ENCODE results near the gene TFAP2A. TPM values are rescaled to one million over a fixed set of nuclear protein-coding genes. Genes with fewer than 3 reads are reported as not detected.

TFAP2A gene
- total RNA-seq, 1 experiment from 2014 or later = 0.34 TPM

- Histone ChIP-seq H3K4me1 (ENCODE audit: low read length) (peaks cover 24% of the 10 kb centered on the region), H3K79me2 (ENCODE audit: low read length) (no peaks in the 10 kb centered on the region), H3K9me2 (replicated peaks; ENCODE audit: insufficient read depth, low read length) (no peaks in the 10 kb centered on the region), H3K4me2 (ENCODE audit: low read depth, low read length, poor library complexity, severe bottlenecking) (no peak overlapping the region), H3K27me3 (ENCODE audit: low read length) (no peaks in the 10 kb centered on the region), H3K27ac (ENCODE audit: low read length) (no peak overlapping the region), H3K9me3 (ENCODE audit: low read length) (no peaks in the 10 kb centered on the region), H3K36me3 (ENCODE audit: insufficient read depth, low read length) (no peaks in the 10 kb centered on the region), H3K9ac (ENCODE audit: low read length) (no peak overlapping the region), H4K20me1 (ENCODE audit: insufficient read depth, low read depth, low read length) (no peaks in the 10 kb centered on the region), H3K4me3 (ENCODE audit: low read length) (no peak overlapping the region), H2AFZ (ENCODE audit: low read length) (no peak overlapping the region)
- no peak for DNase-seq
These were observed 7.2 kb downstream of the TFAP2A start for GRCh38 chr6:10407674-10408054.

DNA sequence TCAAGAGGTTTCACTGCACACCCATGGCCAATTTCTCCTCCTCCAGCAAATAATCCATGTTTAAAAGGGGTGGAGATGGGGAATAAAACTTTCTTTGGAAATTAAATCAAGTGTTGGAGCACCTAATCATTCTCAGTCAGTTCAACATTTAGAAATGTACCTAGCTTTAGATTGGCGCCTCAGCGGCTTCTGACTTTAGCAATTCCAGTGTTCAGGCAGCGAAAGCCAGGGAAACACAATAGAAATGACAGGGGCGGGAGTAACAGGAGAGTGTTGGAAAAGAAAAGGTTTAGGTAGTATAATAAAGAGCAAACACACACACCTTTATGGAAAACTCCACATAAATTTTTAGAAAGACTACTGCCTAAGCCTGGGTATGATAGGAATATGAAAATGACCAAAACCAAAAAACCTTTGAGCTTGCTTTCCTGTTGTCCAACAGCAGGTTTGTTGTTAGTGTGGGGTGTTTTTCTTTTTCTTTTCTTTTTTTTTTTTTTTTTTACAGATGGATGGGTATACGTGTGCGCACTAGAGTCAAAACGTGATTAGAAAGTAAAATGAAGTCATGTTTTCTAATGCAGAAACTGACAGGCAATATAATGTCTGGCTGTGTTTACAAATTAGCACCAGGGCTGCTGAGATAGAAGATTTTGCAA is 7.7 kb downstream of the TFAP2A start:
- no peaks in the 10 kb centered on the region for H3K79me2 ChIP-seq (ENCODE audit: low read length)
- H3K9me3 ChIP-seq (ENCODE audit: low read length) = no peaks in the 10 kb centered on the region
- no peak overlapping the region for H3K4me2 ChIP-seq (ENCODE audit: low read depth, low read length, poor library complexity, severe bottlenecking)
- H3K9ac ChIP-seq (ENCODE audit: low read length) = no peak overlapping the region
- H4K20me1 ChIP-seq (ENCODE audit: insufficient read depth, low read depth, low read length) = no peaks in the 10 kb centered on the region
- H3K27me3 ChIP-seq (ENCODE audit: low read length) = no peaks in the 10 kb centered on the region
- peaks cover 22% of the 10 kb centered on the region for H3K4me1 ChIP-seq (ENCODE audit: low read length)
- H2AFZ ChIP-seq (ENCODE audit: low read length) = no peak overlapping the region
- no peaks in the 10 kb centered on the region for H3K9me2 ChIP-seq (replicated peaks; ENCODE audit: insufficient read depth, low read length)
- no peak overlapping the region for H3K4me3 ChIP-seq (ENCODE audit: low read length)
- H3K36me3 ChIP-seq (ENCODE audit: insufficient read depth, low read length) = no peaks in the 10 kb centered on the region
- no peak for DNase-seq
- H3K27ac ChIP-seq (ENCODE audit: low read length) = no peak overlapping the region

- no peaks in the 10 kb centered on the region for H3K79me2 ChIP-seq (ENCODE audit: low read length)
- no peak overlapping the region for H3K4me2 ChIP-seq (ENCODE audit: low read depth, low read length, poor library complexity, severe bottlenecking)
- H3K4me3 ChIP-seq (ENCODE audit: low read length) = no peak overlapping the region
These were observed 8.3 kb downstream of the TFAP2A start for GRCh38 chr6:10406556-10406955.

GRCh38 chr6:10405513-10405900 is 9.4 kb downstream of the TFAP2A start:
- Histone ChIP-seq H3K4me1 (ENCODE audit: low read length) (peaks cover 22% of the 10 kb centered on the region), H3K36me3 (ENCODE audit: insufficient read depth, low read length) (no peaks in the 10 kb centered on the region), H3K79me2 (ENCODE audit: low read length) (no peaks in the 10 kb centered on the region), H3K4me3 (ENCODE audit: low read length) (peak overlapping the region; percentile 76; the same call in 1 of the 2 replicates), H3K9me3 (ENCODE audit: low read length) (no peaks in the 10 kb centered on the region), H2AFZ (ENCODE audit: low read length) (no peak overlapping the region), H3K27me3 (ENCODE audit: low read length) (no peaks in the 10 kb centered on the region), H4K20me1 (ENCODE audit: insufficient read depth, low read depth, low read length) (no peaks in the 10 kb centered on the region), H3K9ac (ENCODE audit: low read length) (no peak overlapping the region), H3K27ac (ENCODE audit: low read length) (no peak overlapping the region), H3K4me2 (ENCODE audit: low read depth, low read length, poor library complexity, severe bottlenecking) (peak overlapping the region; percentile 89), H3K9me2 (replicated peaks; ENCODE audit: insufficient read depth, low read length) (no peaks in the 10 kb centered on the region)
- no peak for DNase-seq

More at GRCh38 chr6:10406556-10406955, 8.3 kb downstream of the TFAP2A start:
- Histone ChIP-seq H2AFZ (ENCODE audit: low read length) (no peak overlapping the region), H3K9me2 (replicated peaks; ENCODE audit: insufficient read depth, low read length) (no peaks in the 10 kb centered on the region), H4K20me1 (ENCODE audit: insufficient read depth, low read depth, low read length) (no peaks in the 10 kb centered on the region), H3K27ac (ENCODE audit: low read length) (no peak overlapping the region), H3K36me3 (ENCODE audit: insufficient read depth, low read length) (no peaks in the 10 kb centered on the region), H3K27me3 (ENCODE audit: low read length) (no peaks in the 10 kb centered on the region), H3K9ac (ENCODE audit: low read length) (no peak overlapping the region), H3K9me3 (ENCODE audit: low read length) (no peaks in the 10 kb centered on the region), H3K4me1 (ENCODE audit: low read length) (peaks cover 22% of the 10 kb centered on the region)
- DNase-seq = no peak

DNA sequence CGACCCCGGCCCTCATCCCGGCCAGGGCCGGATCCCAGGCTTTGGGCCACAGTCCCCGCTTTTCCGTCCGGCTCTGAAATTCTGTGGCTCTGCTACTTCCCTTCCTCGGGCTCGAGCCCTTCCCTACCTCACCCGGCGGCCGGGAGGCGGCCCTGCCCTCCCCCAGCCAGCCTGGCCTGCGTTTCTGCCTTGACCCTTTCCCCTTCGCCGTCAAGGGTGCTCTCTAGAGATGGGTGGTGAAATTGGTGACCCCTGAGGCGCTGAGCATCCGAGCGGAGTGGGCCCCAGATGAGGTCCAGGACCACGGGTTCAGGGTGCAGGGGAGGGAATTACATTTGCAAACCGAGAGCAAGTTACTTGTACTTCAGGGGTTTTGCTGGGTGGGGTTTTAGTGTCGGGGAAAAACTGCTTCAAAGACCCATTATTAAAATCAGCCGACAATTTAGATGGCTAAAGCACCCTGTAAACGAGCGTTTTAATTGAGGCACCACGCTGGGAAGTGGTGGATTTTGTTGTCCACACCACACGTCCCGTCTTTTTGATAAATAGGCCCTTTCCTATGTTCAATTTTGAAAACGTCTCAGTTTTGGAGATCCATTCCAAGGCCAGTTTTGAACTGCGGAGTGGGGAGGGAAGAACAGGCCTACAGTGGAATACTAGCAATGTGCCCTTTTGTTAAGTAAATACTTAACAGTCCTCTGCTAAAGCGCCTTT is 9.9 kb downstream of the TFAP2A start:
- peak overlapping the region; percentile 71 for H3K9ac ChIP-seq (ENCODE audit: low read length)
- H3K79me2 ChIP-seq (ENCODE audit: low read length) = no peaks in the 10 kb centered on the region
- no peaks in the 10 kb centered on the region for H3K9me2 ChIP-seq (replicated peaks; ENCODE audit: insufficient read depth, low read length)
- peaks cover 22% of the 10 kb centered on the region for H3K4me1 ChIP-seq (ENCODE audit: low read length)
- H3K27ac ChIP-seq (ENCODE audit: low read length) = no peak overlapping the region
- no peaks in the 10 kb centered on the region for H3K36me3 ChIP-seq (ENCODE audit: insufficient read depth, low read length)
- H3K4me2 ChIP-seq (ENCODE audit: low read depth, low read length, poor library complexity, severe bottlenecking) = peak overlapping the region; percentile 89
- H3K9me3 ChIP-seq (ENCODE audit: low read length) = no peaks in the 10 kb centered on the region
- peak overlapping the region; percentile 76 for H3K4me3 ChIP-seq (ENCODE audit: low read length)
- H4K20me1 ChIP-seq (ENCODE audit: insufficient read depth, low read depth, low read length) = no peaks in the 10 kb centered on the region
- DNase-seq = no peak
- H2AFZ ChIP-seq (ENCODE audit: low read length) = peak overlapping the region; percentile 32; the same call in 1 of the 2 replicates
- H3K27me3 ChIP-seq (ENCODE audit: low read length) = no peaks in the 10 kb centered on the region

DNA sequence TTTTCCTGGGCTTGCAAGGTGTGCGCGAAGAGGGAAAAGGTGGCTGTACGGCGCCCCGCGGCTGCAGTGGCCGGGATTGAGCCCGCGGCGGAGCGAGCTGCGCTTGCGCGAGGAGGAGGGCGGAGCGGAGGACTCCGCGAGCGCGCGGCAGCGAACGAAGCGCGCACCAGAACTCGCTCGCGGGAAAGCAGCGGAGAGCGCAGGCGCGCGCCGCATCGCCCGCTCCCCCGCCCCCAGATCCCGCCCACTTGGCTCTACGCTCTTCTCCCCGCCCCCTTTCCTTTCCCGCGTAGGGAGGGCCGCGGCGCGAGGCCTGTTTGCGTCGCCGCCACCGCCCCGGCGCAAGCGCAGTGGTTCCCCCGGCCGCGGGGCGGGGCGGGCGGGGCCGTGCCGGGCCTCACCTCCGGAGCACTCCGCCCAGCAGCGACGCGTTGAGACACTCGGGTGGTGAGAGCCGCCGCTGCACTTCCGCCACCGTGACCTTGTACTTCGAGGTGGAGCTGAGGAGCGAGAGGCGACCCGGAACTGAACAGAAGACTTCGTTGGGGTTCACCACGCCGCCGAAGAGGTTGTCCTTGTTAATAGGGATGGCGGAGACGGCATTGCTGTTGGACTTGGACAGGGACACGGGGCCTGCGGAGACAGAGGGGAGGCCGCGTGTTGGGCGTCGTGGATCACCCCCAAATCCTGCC is 10.6 kb downstream of the TFAP2A start:
- Histone ChIP-seq H3K27me3 (ENCODE audit: low read length) (no peaks in the 10 kb centered on the region), H3K27ac (ENCODE audit: low read length) (no peak overlapping the region), H3K4me1 (ENCODE audit: low read length) (peaks cover 22% of the 10 kb centered on the region), H3K4me3 (ENCODE audit: low read length) (peak overlapping the region; percentile 76), H3K36me3 (ENCODE audit: insufficient read depth, low read length) (no peaks in the 10 kb centered on the region), H3K79me2 (ENCODE audit: low read length) (no peaks in the 10 kb centered on the region), H3K9me2 (replicated peaks; ENCODE audit: insufficient read depth, low read length) (no peaks in the 10 kb centered on the region), H3K9me3 (ENCODE audit: low read length) (no peaks in the 10 kb centered on the region), H3K4me2 (ENCODE audit: low read depth, low read length, poor library complexity, severe bottlenecking) (peak overlapping the region; percentile 98), H4K20me1 (ENCODE audit: insufficient read depth, low read depth, low read length) (no peaks in the 10 kb centered on the region), H3K9ac (ENCODE audit: low read length) (peak overlapping the region; percentile 71), H2AFZ (ENCODE audit: low read length) (peak overlapping the region; percentile 95)
- peak; percentile 99 for DNase-seq

GRCh38 chr6:10403385-10404106 is 11.3 kb downstream of the TFAP2A start:
- Histone ChIP-seq H3K9me3 (ENCODE audit: low read length) (no peaks in the 10 kb centered on the region), H3K4me2 (ENCODE audit: low read depth, low read length, poor library complexity, severe bottlenecking) (peak overlapping the region; percentile 98), H4K20me1 (ENCODE audit: insufficient read depth, low read depth, low read length) (no peaks in the 10 kb centered on the region), H3K9me2 (replicated peaks; ENCODE audit: insufficient read depth, low read length) (no peaks in the 10 kb centered on the region), H3K27ac (ENCODE audit: low read length) (no peak overlapping the region), H3K4me3 (ENCODE audit: low read length) (peak overlapping the region; percentile 76), H3K79me2 (ENCODE audit: low read length) (no peaks in the 10 kb centered on the region), H3K36me3 (ENCODE audit: insufficient read depth, low read length) (no peaks in the 10 kb centered on the region), H3K9ac (ENCODE audit: low read length) (peak overlapping the region; percentile 71), H2AFZ (ENCODE audit: low read length) (peak overlapping the region; percentile 95), H3K4me1 (ENCODE audit: low read length) (peaks cover 22% of the 10 kb centered on the region), H3K27me3 (ENCODE audit: low read length) (no peaks in the 10 kb centered on the region)
- no peak for DNase-seq
